GM21390 (cell line): ENCODE data around the gene TMCO4.
"Not testable (repeated sequence)": the region's sequence is repeated elsewhere in the genome, so short reads cannot be mapped to it uniquely, and the experiment has no call there.

Experiments
- ATAC-seq: cut with Tn5 transposase; IDR thresholded peaks from one replicate; pipeline ENCODE4 v1.9.1; 2021; ENCODE audit not compliant: unreplicated experiment

The TMCO4 gene

GRCh38 chr1:19643121-19643520 is 156.6 kb downstream of the TMCO4 start:
- ATAC-seq = no peak

GRCh38 chr1:19640363-19641316 is 159.1 kb downstream of the TMCO4 start:
- no peak for ATAC-seq

- ATAC-seq = no peak
Measured at GRCh38 chr1:19639999-19640362, 159.7 kb downstream of the TMCO4 start.

- ATAC-seq = not testable (repeated sequence)
Measured at GRCh38 chr1:19639228-19639627, 160.5 kb downstream of the TMCO4 start.

GRCh38 chr1:19637606-19638005 is 162.1 kb downstream of the TMCO4 start:
- ATAC-seq = no peak

GRCh38 chr1:19636749-19637148 is 163.0 kb downstream of the TMCO4 start:
- ATAC-seq = not testable (repeated sequence)

- ATAC-seq = no peak
Measured at GRCh38 chr1:19636065-19636464, 163.7 kb downstream of the TMCO4 start.

GRCh38 chr1:19635646-19636045 is 164.1 kb downstream of the TMCO4 start:
- ATAC-seq = no peak

GRCh38 chr1:19635064-19635463 is 164.7 kb downstream of the TMCO4 start:
- not testable (repeated sequence) for ATAC-seq

- ATAC-seq = no peak
Measured at GRCh38 chr1:19633106-19633505, 166.6 kb downstream of the TMCO4 start.
